Thoracic aorta (tissue), 2 donors: ENCODE measurements around the gene PACS1. TPM values are rescaled to one million over a fixed set of nuclear protein-coding genes. Genes with fewer than 3 reads are reported as not detected.

Source experiments
- ATAC-seq: fragments of 150-250 bp; one replicate; pipeline ENCODE4 v1.8.0; 2017; ENCODE audit warnings: low read depth; ENCODE audit not compliant: insufficient number of reproducible peaks, low FRiP score
- DNase-seq: peaks from one replicate; pipeline ENCODE4 v3.0.0-alpha.2; 2020; ENCODE audit warnings: low spot score
- H3K27ac ChIP-seq, 2 donors: fragments of 200-600 bp; sonication (generic); 1 replicate in 1 of 2; 2 replicates in 1 of 2; pipeline ENCODE4 v1.5.1; 2016; ENCODE audit warnings: mild to moderate bottlenecking in 2 of 2, moderate library complexity in 2 of 2
- H3K27me3 ChIP-seq: fragments of 200-600 bp; sonication (generic); replicated peaks from 2 replicates; pipeline ENCODE4 v1.6.0; 2016; ENCODE audit warnings: mild to moderate bottlenecking; ENCODE audit not compliant: insufficient read depth
- H3K36me3 ChIP-seq: fragments of 200-600 bp; sonication (generic); one replicate; pipeline ENCODE4 v1.5.1; 2016
- H3K4me1 ChIP-seq, 2 donors: fragments of 200-600 bp; sonication (generic); 1 replicate in 1 of 2; 2 replicates in 1 of 2; pipeline versions ENCODE4 v1.5.1 to v1.6.0; 2016; ENCODE audit warnings: low read depth in 2 of 2, mild to moderate bottlenecking in 1 of 2; ENCODE audit not compliant: control insufficient read depth in 1 of 2
- H3K4me3 ChIP-seq: fragments of 200-600 bp; sonication (generic); 2 replicates; pipeline ENCODE4 v1.5.1; 2016; ENCODE audit warnings: mild to moderate bottlenecking
- H3K9me3 ChIP-seq: fragments of 200-600 bp; sonication (generic); 2 replicates; pipeline ENCODE4 v1.5.1; 2016
- total RNA-seq, 2 donors: library from RNA; depleted of rRNA; stranded (reverse); fragments of >200 nt; gene quantifications; one replicate each; pipeline versions ENCODE4 v1.1.0 to v1.2.3, GENCODE V29; 2016
- TF ChIP-seq, protein P1 (sequence below): fragments of 200-600 bp; sonication (generic); IDR thresholded peaks from one replicate; pipeline ENCODE4 v1.5.1; 2019; ENCODE audit warnings: antibody characterized with exemption

PACS1 gene
- total RNA-seq, 2 donors from 2014 or later, result 82.9 to 112 TPM

DNA sequence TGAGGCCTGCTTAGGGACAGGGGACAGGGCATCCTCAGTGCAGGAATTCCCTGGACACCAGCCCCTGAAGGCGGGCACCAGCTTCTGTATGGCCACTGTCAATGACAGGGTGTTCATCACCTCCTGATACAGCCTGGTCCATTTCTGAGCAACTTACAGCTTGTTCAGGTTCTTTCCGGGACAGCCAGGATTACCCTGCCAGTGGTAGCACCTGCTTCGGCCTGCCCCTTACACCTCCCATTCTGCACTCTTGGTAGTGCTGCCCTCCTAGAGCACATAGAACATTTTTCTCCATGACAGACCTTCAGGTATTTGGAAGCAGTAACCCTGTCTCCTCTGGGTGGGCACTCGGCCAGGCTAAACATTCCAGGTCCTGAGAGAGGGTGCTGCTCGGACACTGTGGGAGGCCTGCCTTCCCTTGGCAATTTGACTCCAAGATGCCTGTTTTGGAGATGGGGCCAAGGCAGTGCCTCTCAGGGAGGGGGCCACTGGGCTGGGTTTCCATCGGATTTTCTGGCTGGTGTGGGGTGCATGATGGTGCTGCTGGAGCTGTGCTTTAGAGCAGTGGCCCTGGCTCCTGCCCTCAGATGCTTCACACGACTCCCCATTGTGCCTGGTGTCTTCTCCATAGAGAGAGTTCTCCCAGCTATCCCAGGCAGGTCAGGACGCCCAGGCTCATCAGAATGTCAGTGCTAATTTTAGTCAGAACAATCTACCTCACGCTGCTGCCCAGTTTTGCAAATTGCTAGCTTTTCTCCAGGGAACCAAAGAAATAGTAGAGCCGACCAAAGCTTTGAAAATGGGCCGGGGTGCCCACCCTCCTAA, 22.3 kb upstream of the PACS1 start:
- Histone ChIP-seq H3K4me3 (no peak overlapping the region), H3K27me3 (no peaks in the 10 kb centered on the region), H3K27ac (no peak overlapping the region), H3K4me1 (peaks cover 5 to 24% of the 10 kb centered on the region in 2 donors), H3K36me3 (no peaks in the 10 kb centered on the region), H3K9me3 (no peaks in the 10 kb centered on the region)
- TF ChIP-seq, protein P1, sequence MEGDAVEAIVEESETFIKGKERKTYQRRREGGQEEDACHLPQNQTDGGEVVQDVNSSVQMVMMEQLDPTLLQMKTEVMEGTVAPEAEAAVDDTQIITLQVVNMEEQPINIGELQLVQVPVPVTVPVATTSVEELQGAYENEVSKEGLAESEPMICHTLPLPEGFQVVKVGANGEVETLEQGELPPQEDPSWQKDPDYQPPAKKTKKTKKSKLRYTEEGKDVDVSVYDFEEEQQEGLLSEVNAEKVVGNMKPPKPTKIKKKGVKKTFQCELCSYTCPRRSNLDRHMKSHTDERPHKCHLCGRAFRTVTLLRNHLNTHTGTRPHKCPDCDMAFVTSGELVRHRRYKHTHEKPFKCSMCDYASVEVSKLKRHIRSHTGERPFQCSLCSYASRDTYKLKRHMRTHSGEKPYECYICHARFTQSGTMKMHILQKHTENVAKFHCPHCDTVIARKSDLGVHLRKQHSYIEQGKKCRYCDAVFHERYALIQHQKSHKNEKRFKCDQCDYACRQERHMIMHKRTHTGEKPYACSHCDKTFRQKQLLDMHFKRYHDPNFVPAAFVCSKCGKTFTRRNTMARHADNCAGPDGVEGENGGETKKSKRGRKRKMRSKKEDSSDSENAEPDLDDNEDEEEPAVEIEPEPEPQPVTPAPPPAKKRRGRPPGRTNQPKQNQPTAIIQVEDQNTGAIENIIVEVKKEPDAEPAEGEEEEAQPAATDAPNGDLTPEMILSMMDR, result no peak
- no peak for DNase-seq
- no peak for ATAC-seq

DNA sequence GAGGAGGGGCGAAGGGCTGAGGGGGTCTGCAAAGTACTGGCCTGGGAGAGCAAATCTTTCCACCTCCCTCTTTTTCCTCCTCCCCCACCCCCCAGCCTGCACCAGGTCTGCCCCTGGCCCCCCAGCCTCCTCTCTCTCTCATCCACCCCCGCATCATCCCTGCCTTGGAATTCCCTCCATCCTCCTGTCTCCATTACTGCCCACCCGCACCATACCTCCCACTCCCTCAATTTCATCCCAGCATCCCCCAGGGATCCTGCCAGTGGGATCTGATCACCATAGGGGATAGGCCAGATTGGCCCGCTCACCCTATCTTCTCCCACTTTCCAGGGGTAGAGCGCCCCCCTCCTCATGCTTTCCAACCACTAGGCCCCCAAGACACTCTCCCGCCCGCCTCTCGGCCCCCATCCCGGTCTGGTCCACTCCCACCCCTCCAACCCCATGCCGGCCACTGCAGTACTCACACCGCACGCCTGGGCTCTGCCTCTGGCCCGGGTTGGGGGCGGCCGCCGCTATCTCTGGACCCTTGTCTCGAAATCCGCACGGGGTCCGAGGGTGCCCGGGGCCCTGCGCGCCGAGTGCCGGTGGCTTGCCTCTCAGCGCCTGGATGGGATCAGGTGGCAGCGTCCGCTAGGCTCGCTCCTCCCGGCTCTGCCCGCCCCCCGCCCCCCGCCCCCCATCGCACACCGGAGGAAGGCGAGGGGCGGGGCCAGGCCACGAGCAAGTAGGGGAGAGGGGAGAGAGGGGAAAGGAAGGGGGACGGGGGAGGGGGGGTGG, 21.3 kb upstream of the PACS1 start, which contains the start of gene GAL3ST3:
GAL3ST3 (minus strand) TSS at position 615 of the 777 bp plus-strand sequence. CDS start 3,746 bp downstream, outside the sequence.
- no peaks in the 10 kb centered on the region for H3K9me3 ChIP-seq
- DNase-seq (no peak), ATAC-seq (no peak)
- H3K27me3 ChIP-seq, result no peaks in the 10 kb centered on the region
- TF ChIP-seq, protein P1, result no peak
- H3K27ac ChIP-seq, result no peak within 1 kb of the TSS
- H3K4me3 ChIP-seq, result peak within 1 kb of the TSS; percentile 29
- H3K4me1 ChIP-seq, result peaks cover 14 to 34% of the 10 kb centered on the region in 2 donors
- no peaks in the 10 kb centered on the region for H3K36me3 ChIP-seq

DNA sequence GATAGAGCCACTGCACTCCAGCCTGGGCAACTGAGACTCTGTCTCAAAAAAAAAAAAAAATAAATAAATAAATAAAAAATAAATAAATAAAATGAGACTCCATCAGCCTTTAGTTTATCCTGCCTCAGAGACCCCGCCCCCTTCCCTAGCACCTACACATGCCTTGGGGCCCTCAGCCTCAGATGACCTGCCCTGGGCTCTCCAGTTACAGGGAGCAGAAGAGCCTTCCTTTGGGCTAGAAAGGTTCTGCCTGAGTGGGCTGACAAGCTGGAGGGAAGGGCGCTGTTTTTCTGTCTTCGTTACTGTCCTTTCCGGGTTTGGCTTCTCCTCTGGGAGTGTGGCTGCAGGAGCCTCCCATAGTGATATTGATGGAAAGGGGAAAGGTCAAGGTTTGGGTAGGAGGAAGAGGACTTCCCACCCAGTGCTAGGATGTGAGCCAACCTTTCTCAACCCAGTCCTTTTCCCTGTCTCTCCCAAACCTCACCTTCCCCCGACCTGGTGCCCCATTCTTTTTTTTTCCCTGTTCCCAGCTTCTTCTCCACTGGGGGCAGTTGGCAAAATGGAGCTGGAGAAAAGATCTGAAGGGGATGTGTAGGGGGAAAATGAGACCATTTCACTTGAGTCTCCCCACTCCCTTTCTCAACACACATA, 19.4 kb upstream of the PACS1 start:
- H3K27me3 ChIP-seq, result no peaks in the 10 kb centered on the region
- no peak overlapping the region for H3K27ac ChIP-seq

DNA sequence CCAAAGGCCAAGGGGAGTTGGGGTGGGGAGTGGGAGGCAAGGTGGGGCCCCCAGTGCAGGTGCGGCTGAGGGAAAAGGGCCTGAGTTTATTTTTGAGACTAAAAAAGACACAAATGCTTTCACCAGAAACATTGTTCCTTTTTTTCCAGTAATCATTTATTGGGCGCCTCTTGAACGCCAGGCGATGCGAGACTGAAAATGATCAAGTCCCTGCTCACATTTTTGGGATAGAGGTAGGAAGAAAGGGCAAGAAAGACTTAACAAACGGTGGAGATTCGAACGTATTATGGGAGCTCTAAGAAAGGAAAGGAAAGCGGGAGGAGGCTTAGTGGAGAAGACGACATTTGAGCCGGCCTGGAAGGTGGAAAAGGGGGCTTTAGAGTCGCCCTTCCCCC, 18.7 kb upstream of the PACS1 start:
- H3K4me1 ChIP-seq, result peaks cover 14 to 34% of the 10 kb centered on the region in 2 donors
- TF ChIP-seq, protein P1, result no peak
- peaks cover 19% of the 10 kb centered on the region for H3K36me3 ChIP-seq
- H3K27me3 ChIP-seq, result no peaks in the 10 kb centered on the region
- H3K9me3 ChIP-seq, result no peaks in the 10 kb centered on the region
- ATAC-seq (no peak), DNase-seq (no peak)
- H3K27ac ChIP-seq, result peak overlapping the region; percentile 74 to 83
- H3K4me3 ChIP-seq, result peak overlapping the region; percentile 96

More for the DNA sequence above, 19.4 kb upstream of the PACS1 start:
- no peaks in the 10 kb centered on the region for H3K9me3 ChIP-seq
- DNase-seq (no peak), ATAC-seq (no peak)
- H3K4me3 ChIP-seq, result peak overlapping the region; percentile 96
- TF ChIP-seq, protein P1, result no peak
- peaks cover 14% of the 10 kb centered on the region for H3K36me3 ChIP-seq
- H3K4me1 ChIP-seq, result peaks cover 14 to 34% of the 10 kb centered on the region in 2 donors
